DOHH2 (cell line): ENCODE measurements around the gene SLC19A2.

Source experiments
- CTCF ChIP-seq: fragments of 200-600 bp; sonication (generic); IDR thresholded peaks from one replicate; pipeline ENCODE4 v1.5.1; 2014; ENCODE audit warnings: antibody characterized with exemption, mild to moderate bottlenecking, low read depth, low read length; ENCODE audit not compliant: poor library complexity, severe bottlenecking
- EZH2phosphoT487 ChIP-seq: fragments of 200-600 bp; sonication (generic); IDR thresholded peaks from 2 replicates; pipeline ENCODE4 v1.6.1; 2017; ENCODE audit warnings: borderline replicate concordance, mild to moderate bottlenecking, antibody characterized with exemption, low read length, moderate library complexity, mixed read lengths

- TF ChIP-seq EZH2phosphoT487, result no peak
- TF ChIP-seq CTCF, result no peak
These were observed 44.7 kb upstream of the SLC19A2 start for GRCh38 chr1:169530448-169530847.
